HPDE6-E6E7 (cell line): ENCODE measurements around the gene RPS6KA5.

Source experiments
- DNase-seq: peaks from one replicate; pipeline ENCODE4 v3.0.0; 2011; ENCODE audit warnings: missing footprints; ENCODE audit errors: extremely low spot score

The RPS6KA5 gene

DNA sequence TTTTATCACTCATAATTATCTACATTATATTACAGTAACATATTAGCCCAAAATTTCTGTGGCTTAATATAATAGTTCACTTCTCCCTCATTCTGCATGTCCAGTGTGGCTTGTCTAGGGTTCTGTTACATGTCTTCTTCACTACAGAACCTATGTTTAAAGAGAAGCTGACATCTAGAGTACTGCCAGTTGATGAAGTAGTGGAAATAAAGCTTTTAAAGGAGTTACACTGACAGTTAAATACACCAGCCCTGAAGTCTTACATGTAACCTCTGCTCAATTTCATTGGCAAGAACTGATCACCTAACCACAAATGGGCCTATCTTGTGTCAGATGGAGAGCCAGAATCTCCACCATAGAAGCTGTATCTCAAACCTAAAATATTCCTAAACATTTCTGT, 32.9 kb downstream of the RPS6KA5 start:
- DNase-seq = no peak

DNA sequence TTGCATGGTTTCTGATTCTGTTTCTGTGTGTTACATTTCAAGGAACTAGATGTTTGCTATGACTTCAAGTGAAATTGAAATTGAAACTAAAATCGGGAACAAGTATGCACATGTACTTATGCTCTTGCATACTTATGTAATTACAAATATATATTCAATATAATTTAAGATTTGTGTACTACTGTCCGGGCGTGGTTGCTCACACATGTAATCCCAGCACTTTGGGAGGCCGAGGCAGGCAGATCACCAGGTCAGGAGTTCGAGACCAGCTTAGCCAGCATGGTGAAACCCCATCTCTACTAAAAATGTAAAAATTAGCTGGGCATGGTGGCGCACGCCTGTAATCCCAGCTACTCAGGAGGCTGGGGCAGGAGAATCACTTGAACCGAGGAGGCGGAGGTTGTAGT, 37.8 kb downstream of the RPS6KA5 start:
- DNase-seq = peak; percentile 33

DNA sequence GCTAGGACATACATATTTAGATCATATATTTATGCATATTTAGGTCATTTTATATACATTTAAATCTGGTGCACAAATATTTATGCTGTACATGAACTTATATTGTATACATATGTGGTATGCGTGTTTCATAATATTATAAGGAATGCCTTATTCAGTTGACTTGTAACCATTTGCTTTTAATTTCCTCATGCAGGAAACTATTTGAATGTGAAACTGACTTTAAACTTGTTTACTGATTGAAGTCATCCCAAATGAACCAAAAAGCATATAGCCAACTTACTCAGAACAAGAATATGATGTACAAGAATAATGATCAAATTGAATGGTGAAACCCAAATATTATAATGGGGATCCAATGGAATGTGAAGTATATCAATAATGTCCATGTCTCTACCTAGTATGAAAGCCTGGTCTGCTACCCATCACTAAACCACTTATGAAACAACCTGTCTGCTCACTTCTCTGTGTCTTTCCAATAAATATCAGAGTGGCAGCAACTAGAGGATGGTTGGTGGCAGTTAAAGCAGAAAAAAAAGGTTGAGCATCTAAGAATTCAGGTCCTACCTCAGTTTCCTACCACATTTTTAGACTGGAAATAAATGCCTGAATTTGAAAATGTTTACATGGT, 38.3 kb downstream of the RPS6KA5 start:
- DNase-seq = no peak

DNA sequence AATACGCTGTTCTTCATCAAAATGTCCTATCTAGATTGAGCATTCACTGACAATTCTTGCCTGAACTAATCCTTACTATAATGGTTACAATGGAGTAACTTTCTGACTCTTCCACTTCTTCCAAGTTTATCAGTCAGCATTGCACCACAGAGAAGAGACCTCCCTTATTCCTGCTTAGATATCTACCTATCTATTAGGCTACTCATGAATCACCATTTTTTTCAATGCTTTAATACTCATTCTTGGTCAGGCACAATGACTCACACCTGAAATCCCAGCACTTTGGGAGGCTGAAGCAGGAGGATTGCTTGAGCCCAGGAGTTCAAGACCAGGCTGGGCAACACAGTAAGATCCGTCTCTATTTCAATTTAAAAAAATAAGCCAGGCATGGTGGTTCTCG, 39.3 kb downstream of the RPS6KA5 start:
- no peak for DNase-seq

DNA sequence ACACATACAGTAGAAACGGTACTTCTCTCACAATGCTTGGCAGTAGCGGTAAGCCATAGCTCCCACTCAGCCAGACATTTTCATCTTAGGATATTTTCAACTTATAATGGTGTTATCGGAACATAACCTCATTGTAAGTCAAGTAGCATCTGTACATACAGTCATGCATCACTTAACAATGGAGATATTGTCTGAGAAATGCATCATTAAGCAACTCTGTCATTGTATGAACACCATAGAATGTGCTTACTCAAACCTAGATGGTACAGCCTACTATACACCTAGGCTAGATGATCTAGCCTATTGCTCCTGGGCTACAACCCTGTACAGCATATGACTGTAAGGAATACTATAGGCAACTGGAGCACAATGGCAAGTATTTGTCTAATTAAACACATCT, 40.8 kb downstream of the RPS6KA5 start:
- no peak for DNase-seq

DNA sequence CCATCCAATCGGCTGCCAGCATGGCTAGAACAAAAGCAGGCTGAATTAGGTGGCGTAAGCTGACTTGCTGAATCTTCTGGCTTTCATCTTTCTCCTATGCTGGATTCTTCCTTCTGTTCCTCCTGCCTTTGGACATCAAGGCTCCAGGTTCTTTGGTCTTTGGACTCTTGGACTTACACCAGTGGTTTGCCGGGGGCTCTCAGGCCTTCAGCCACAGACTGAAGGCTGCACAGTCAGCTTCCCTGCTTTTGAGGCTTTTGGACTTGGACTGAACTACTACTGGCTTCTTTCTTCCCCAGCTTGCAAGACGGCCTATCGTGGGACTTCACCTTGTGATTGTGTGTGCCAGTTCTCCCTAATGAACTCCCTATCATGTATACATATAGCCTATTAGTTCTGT, 42.0 kb downstream of the RPS6KA5 start:
- no peak for DNase-seq

DNA sequence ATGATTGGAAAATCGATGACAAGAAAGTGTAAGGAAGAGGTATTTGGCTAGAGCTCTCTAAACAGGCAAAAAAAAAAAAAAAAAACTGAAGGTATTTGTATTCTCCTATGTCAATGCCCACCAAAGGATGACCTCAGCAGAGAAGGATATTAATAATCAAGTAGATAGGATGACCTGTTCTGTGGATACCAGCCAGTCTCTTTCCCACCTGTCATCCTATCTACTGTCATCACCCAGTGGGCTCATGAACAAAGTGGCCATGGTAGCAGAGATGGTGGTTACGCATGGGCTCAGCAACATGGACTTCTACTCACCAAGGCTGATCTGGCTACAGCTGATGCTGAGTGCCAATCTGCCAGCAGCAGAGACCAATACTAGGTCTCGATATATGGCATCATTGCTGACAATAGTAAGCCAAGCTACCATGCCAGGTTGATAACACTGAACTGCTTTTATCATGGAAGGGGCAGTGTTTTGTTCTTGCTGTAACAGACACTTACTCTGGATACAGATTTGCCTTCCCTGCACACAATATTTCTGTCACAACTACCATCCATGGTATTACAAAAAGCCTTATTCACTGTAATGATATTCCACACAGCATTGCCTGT, 43.5 kb downstream of the RPS6KA5 start:
- no peak for DNase-seq

DNA sequence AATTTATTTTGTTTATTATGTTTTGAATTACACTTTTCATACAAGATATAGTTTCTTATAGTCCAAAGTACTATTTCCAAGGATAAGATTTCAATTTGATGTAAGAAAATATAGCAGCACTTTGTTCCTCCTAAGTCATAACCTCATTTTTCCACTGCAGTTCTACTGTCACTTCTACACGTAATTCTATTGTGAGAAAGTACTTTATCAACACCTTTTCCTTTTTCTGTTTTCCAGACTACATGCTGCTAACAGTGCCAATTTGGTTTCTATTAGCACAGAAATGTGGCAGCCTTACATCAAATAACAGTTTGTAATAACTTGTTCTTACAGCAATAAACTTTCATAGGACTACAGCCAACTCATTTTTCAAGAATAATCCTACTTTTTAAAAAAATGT, 45.0 kb downstream of the RPS6KA5 start:
- no peak for DNase-seq

DNA sequence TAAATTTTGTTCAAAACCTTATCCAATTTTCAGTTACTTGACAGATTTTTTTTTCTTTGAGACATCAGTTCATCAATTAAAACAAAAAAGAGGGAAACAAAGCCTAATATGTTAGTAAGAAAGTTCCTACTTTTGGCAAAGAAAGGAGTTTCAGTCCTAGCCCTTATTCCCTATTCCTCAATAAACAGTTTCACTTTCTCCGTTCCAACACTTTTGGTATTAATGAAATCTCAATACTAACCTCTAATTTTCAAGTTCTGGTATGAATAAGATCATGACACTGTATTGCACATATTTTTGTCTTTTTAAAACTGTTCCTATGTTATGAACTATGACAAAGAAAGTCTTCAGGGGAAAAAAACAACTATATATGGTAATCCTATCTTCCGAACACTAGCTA, 48.4 kb downstream of the RPS6KA5 start:
- no peak for DNase-seq

DNA sequence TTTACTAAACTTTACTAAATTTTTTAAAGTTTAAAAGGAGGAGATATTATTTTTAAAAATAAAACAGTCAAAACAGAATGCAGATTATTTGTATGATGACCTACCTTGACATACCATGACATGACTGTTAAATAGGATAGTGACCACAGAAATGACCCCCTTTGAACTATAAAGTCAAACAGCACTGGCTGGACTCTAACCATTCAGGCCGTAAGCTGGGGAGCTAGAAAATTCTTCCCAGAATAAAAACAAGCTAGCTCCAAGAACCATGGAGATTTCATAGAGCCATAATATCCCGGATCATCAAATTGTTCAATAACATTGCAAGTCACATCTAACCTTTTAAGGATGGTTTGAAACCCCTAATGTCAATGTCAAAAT, 50.3 kb downstream of the RPS6KA5 start:
- DNase-seq = no peak

DNA sequence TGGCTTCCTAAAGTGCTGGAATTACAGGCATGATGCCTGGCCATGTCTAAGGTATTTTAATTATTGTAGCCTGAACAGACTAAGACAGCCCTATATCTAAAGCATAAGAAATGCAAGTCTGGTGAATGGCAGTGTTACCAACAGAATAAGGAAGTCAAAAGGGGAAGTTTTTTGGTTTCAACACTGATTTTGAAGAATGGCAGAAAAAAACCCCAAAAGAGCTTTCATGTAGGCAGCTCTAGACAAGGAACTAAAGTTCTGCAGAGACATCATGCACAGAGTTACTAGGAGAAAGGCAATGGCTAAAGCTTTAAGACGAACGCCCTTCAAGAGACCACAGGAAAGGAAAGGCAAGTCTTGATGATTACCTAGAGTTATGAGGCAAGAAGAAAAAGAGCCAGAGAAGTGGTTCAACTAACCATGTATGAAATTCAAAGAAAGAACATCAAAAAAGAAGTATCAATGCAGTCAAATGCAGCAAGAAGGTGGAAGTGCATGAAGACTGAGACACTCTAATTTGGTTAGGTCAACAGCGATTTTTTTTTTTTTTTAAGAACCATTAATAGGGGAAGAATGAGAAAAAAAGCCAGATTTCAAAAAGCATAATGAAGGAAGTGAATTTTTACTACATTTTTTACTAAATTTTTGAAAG, 50.8 kb downstream of the RPS6KA5 start:
- no peak for DNase-seq

DNA sequence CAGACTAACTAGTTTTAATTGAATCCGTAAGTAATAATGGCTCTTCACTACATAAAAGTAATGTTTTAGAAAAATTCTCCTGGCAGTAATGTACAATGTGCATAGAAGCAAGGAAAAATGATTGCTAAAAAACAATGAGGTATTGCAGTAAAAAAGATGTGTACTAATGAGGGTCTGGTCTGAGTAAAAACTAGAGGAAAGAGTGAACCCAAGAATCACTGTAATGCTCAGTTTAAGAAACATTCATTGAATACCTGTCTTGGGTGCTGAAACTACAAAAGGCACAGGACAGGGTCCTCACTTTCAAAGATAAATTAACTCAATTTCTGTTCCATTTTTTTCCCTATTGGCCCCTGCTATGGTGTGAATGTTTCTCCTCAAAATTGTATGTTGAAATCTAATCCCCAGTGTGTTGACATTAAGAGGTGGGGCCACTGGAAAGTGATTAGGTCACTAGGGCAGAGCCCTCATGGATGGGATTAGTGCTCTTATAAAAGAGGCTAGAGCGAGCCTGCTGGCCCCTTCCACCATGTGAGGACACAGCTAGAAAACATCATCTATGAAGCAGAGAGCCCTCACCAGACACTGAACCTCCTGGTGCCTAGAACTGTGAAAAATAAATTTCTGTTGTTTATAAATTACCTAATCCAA, 51.6 kb downstream of the RPS6KA5 start:
- DNase-seq = no peak

DNA sequence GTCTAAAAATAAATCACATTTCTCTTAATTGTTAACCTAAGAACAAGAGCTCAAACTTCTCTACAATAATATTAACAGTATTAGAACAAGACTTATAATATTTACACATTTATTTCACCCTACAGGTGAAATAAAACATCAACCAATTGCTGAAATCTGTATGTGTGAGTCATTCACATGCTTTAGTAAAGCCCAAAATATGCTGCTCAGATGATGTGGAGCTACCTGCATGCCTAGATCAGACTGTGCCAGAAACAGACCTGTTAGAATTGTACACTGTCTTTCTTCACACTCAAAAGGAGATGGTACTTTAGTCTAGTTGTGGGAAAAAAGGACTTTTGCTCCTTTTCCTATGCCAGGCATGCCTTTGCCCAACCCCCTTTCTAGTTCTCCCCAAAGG, 54.7 kb downstream of the RPS6KA5 start:
- DNase-seq = peak; percentile 36

DNA sequence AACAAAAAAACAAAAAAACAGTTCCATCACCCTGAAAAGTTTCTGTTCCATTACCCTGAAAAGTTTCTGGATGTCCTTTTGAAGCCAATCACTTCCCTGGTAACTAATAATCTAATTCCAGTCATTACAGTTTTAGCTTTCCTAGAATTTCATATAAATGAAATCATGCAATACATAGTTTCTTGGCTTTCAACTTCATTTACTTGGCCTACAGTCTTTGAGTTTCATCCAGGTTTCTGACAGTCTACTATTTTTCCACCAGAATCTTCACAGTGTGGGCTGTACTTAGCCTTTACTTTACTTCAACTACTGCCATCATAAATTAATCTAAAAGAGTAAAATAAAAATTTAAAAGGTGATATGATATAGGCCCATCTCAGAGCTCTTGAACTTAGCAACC, 55.5 kb downstream of the RPS6KA5 start:
- no peak for DNase-seq

DNA sequence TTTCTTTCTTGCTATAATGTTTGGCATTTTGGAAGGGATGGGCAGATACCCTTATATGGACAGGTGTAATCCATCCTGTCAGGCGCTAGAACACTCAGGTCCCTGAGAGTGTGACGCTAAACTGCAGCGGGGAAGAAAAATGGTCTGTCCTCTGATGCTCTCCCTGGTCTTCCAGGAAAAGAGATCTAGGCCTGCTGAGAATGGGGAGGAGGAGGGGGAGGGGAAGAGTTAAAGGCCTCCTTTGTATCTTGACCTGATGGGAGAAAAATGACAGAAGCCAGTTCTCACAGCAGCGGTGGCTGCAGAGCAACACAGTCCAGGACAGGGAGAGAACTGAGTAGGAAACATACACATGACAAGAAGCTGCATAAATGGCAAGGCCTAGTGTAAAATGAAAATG, 61.1 kb downstream of the RPS6KA5 start:
- no peak for DNase-seq

DNA sequence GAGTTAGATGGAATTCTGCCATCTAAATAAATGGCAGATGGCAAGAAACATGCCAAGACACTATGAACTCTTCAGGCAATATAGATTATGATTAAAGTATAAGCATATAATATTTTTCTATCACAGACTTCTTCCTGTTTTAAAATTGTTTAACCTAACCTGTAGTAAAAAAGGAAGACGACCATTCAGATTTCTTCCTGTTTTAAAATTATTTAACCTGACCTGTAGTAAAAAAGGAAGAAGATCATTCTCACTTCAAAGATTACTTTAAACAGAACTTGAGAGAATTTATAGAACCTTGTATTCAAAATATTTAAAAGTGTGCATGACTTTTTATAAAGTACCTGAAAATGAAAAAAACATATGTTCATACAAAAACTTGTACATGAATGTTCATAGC, 63.5 kb downstream of the RPS6KA5 start:
- no peak for DNase-seq

DNA sequence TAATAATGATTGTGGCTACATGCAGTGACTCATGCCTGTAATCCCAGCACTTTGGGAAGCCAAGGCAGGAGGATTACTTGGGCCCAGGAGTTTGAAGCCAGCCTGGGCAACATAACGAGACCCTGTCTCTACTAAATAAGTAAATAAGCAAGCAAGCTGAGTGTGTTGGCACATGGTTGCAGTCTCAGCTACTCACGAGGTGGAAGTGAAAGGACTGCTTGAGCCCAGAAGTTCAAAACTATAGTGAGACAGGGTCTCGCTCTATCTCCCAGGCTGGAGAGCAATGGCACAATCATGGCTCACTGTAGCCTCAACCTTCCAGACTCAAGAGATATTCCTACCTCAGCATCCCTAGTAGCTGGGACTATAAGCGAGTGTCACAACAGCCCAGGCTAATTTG, 64.7 kb downstream of the RPS6KA5 start:
- no peak for DNase-seq

DNA sequence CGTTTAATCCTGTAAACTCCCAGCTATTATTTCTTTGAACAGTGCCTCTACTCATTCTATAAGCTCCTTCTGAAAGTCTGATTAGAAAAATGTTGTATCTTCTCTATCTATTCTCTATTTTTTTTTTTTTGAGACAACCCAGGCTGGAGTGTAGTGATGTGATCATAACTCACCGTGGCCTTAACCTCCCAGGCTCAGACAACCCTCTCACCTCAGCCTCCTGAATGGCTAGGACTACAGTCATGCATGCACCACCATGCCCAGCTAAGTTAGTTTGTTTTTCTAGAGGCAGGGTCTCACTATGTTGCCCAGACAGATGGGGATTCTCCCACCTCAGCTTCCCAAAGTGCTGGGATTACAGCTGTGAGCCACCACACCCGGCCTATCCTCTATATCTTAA, 66.6 kb downstream of the RPS6KA5 start:
- no peak for DNase-seq

DNA sequence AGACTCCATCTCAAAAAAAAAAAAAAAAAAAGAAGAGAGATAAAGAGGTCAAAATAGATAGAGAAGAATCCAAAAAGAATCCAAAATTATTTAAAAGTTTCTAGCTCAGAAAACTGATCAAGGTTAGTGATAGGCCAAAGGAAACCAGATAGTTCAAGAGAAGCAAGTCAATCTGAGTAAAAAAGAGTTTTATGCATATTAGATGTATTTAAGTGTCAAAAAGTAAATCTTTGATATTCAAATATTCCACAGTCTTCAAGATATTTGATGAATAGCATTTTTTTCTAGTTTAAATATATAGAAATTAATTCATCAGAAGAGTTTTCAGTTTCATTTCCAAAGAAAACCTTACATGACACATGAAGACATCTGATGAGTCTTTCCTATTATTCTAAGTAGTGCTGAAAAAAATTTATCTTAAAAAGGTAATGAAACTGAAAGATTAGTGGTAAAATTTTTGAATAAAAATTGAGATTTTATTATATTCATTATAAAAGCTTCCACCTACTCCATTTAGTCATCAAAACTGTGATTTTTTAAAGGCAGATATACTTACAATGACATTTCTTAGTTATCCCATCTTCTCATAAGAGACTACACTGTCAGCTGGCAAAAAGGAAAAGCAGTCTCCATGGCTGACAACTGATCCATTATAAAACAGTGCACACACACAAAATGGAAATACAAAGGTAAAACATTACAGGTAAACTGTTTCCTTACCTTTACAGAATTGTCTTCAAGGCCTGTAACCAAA, 68.6 kb downstream of the RPS6KA5 start:
- no peak for DNase-seq

DNA sequence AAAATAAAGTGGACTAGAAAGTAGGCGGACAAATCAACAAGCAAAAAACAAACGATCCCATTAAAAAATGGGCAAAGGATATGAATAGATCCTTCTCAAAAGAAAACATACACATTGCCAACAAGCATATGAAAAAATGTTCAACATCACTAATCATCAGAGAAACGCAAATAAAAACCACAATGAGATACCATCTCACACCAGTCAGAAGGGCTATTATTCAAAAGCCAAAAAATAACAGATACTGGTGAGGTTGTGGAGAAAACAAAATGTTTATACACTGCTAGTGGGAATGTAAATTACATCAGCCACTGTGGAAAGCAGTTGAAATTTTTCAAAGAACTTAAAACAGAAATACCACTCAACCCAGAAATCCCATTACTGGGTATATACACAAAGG, 70.3 kb downstream of the RPS6KA5 start:
- DNase-seq = no peak

DNA sequence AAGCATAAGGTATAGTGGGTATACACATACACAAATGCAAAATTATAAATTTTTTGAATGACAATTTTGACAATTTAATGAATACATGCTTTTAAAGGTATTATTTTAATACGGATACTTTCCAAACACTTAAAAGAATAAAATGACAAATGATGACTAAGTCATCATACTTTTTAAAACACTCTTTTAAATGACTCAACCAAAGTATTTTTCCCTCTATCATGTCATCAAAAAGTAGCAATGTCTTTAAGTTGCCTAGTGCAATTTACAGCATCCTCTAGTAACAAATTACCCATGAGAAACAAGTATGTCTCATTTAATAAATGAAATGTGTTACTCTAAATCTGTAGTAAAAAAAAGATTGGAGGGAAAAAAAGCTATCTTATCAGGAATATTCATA, 73.3 kb downstream of the RPS6KA5 start:
- DNase-seq = no peak

DNA sequence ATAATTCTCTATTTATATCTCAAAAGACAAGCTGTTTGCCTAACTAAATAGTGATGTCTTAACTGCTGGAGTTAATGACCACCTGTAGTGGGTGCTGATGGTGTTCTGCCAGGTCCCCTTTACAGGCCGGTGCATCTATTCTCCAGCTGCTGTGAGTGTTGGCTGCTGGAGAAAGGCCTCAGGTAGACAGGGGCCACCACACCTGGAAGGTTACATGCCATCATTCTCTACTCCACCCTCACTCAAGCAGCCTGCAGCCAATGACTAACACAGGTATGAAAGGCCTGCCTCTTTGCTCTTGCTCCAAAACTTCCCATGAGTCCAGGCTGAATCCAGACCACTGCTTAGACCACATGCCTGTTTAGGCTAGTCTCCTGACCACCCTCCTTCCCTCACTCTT, 73.9 kb downstream of the RPS6KA5 start:
- DNase-seq = peak; percentile 42
